IMR-90 (cell line): Measurements from ENCODE around the gene DCDC2. TPM values are rescaled to one million over a fixed set of nuclear protein-coding genes. Genes with fewer than 3 reads are reported as not detected.
"Not testable (repeated sequence)": the region's sequence is repeated elsewhere in the genome, so short reads cannot be mapped to it uniquely, and the experiment has no call there.

Experiments used
- ATAC-seq: fragments of 200-7000 bp; cut with Tn5 transposase; 2 replicates; pipeline ENCODE4 v1.9.1; 2020; ENCODE audit warnings: low read depth, mild to moderate bottlenecking, moderate library complexity
- BruUV-seq: library from RNA; stranded (reverse); fragments of 400-500 nt; replicated peaks from 2 replicates; lab custom pipeline; 2021; lab: Mats Ljungman, UMichigan
- CTCF ChIA-PET: fragments of 300-600 bp; formaldehyde crosslinking; extraction: SDS; loops from one replicate; lab custom pipeline; 2021; ENCODE audit warnings: antibody characterized with exemption; lab: Yijun Ruan, JAX
- POLR2A ChIA-PET: fragments of 300-600 bp; sonication (Branson Sonifier 250); formaldehyde crosslinking; loops from one replicate; lab custom pipeline; 2022; ENCODE audit warnings: antibody characterized with exemption; ENCODE audit not compliant: unreplicated experiment; lab: Charles Lee
- DNase-seq: peaks from one replicate; pipeline ENCODE4 v3.0.0; 2013
- H2AFZ ChIP-seq: replicated peaks from 2 replicates; pipeline ENCODE3; 2013; ENCODE audit warnings: low read length, mild to moderate bottlenecking; ENCODE audit not compliant: poor library complexity
- H2AK5ac ChIP-seq: 2 replicates; pipeline ENCODE4 v1.6.1; 2013; ENCODE audit warnings: low read depth, low read length, inconsistent platforms
- H2AK9ac ChIP-seq: replicated peaks from 2 replicates; pipeline ENCODE3; 2013; ENCODE audit warnings: mild to moderate bottlenecking, low read depth, low read length, moderate library complexity; ENCODE audit not compliant: poor library complexity
- H2BK120ac ChIP-seq: 2 replicates; pipeline ENCODE4 v1.6.1; 2013; ENCODE audit warnings: low read depth, low read length, inconsistent platforms
- H2BK15ac ChIP-seq: 3 replicates; pipeline ENCODE4 v1.6.1; 2013; ENCODE audit warnings: low read depth, low read length, inconsistent platforms
- H2BK20ac ChIP-seq: 2 replicates; pipeline ENCODE4 v1.6.1; 2013; ENCODE audit warnings: low read depth, mild to moderate bottlenecking, inconsistent platforms, low read length, moderate library complexity
- H2BK5ac ChIP-seq: 2 replicates; pipeline ENCODE4 v1.6.1; 2013; ENCODE audit warnings: mild to moderate bottlenecking, low read depth, low read length, inconsistent platforms; ENCODE audit not compliant: poor library complexity, severe bottlenecking
- H3K14ac ChIP-seq: replicated peaks from 2 replicates; pipeline ENCODE4 v1.6.1; 2013; ENCODE audit warnings: low read depth, low read length, inconsistent platforms
- H3K18ac ChIP-seq: 2 replicates; pipeline ENCODE4 v1.6.1; 2013; ENCODE audit warnings: low read depth, low read length, control low read depth
- H3K23ac ChIP-seq: 2 replicates; pipeline ENCODE4 v1.6.1; 2013; ENCODE audit warnings: low read depth, low read length, inconsistent platforms
- H3K27ac ChIP-seq: 2 replicates; pipeline ENCODE4 v1.5.1; 2013; ENCODE audit warnings: mild to moderate bottlenecking, control low read depth, low read length; ENCODE audit not compliant: insufficient read depth
- H3K27me3 ChIP-seq: 2 replicates; pipeline ENCODE4 v1.6.1; 2013; ENCODE audit warnings: low read length; ENCODE audit not compliant: control insufficient read depth, insufficient read depth
- H3K36me3 ChIP-seq: 2 replicates; pipeline ENCODE4 v1.6.1; 2013; ENCODE audit warnings: low read length, mixed read lengths; ENCODE audit not compliant: control insufficient read depth, insufficient read depth
- H3K4ac ChIP-seq: 2 replicates; pipeline ENCODE4 v1.6.1; 2013; ENCODE audit warnings: low read depth, low read length, inconsistent platforms
- H3K4me1 ChIP-seq: 2 replicates; pipeline ENCODE4 v1.6.1; 2013; ENCODE audit warnings: low read length, mixed read lengths; ENCODE audit not compliant: control insufficient read depth, insufficient read depth
- H3K4me2 ChIP-seq: 2 replicates; pipeline ENCODE4 v1.6.1; 2013; ENCODE audit warnings: low read depth, mild to moderate bottlenecking, control low read depth, low read length, moderate library complexity
- H3K4me3 ChIP-seq: 2 replicates; pipeline ENCODE4 v1.5.1; 2013; ENCODE audit warnings: low read depth, mild to moderate bottlenecking, control low read depth, low read length, moderate library complexity; ENCODE audit not compliant: insufficient read depth
- H3K56ac ChIP-seq: 2 replicates; pipeline ENCODE4 v1.6.1; 2013; ENCODE audit warnings: low read length, inconsistent platforms; ENCODE audit not compliant: insufficient read depth; ENCODE audit errors: extremely low read depth
- H3K79me1 ChIP-seq, 2 experiments: 2 replicates each; pipeline ENCODE4 v1.6.1; 2013; ENCODE audit warnings: low read length in 2 of 2, inconsistent platforms in 1 of 2, low read depth in 1 of 2
- H3K9ac ChIP-seq: 2 replicates; pipeline ENCODE4 v1.6.1; 2013; ENCODE audit warnings: low read depth, low read length, control low read depth
- H3K9me1 ChIP-seq: 2 replicates; pipeline ENCODE4 v1.6.1; 2013; ENCODE audit warnings: low read length, inconsistent platforms; ENCODE audit not compliant: insufficient read depth
- H3K9me3 ChIP-seq: 2 replicates; pipeline ENCODE4 v1.6.1; 2013; ENCODE audit warnings: low read length; ENCODE audit not compliant: control insufficient read depth, insufficient read depth
- H4K20me1 ChIP-seq: 2 replicates; pipeline ENCODE4 v1.6.1; 2013; ENCODE audit warnings: low read length, inconsistent platforms; ENCODE audit not compliant: insufficient read depth
- H4K5ac ChIP-seq: 2 replicates; pipeline ENCODE4 v1.6.1; 2013; ENCODE audit warnings: mild to moderate bottlenecking, low read depth, low read length, control low read depth
- H4K8ac ChIP-seq, 2 experiments: 2 replicates each; pipeline ENCODE4 v1.6.1; 2013; ENCODE audit warnings: low read depth in 2 of 2, low read length in 2 of 2, control low read depth in 1 of 2, inconsistent platforms in 1 of 2
- H4K91ac ChIP-seq: 2 replicates; pipeline ENCODE4 v1.6.1; 2013; ENCODE audit warnings: low read depth, low read length, inconsistent platforms; ENCODE audit not compliant: insufficient read depth
- WGBS, 2 experiments: methylation state at CpG; one replicate each; pipeline versions ENCODE4 v1.1.5 to v1.1.7; 2013; ENCODE audit warnings: missing lambda C conversion rate in 2 of 2; ENCODE audit not compliant: insufficient read length in 1 of 2; ENCODE audit errors: extremely low coverage in 2 of 2; 5-methylcytosine and 5-hydroxymethylcytosine counted together
- dilution Hi-C: fragments of 300-500 bp; cut with HindIII; formaldehyde crosslinking; loops from one replicate; pipeline ENCODE4 v1.14.3; 2018; ENCODE audit warnings: low sequenced_read_pairs; ENCODE audit not compliant: unreplicated experiment
- in situ Hi-C: fragments of 300-500 bp; cut with MboI; formaldehyde crosslinking; loops from 3 replicates; pipeline ENCODE4 v1.14.3; 2019; ENCODE audit warnings: low sequenced_read_pairs, inconsistent platforms, mixed read lengths
- intact Hi-C: fragments of 100-400 bp; cut with micrococcal nuclease; formaldehyde crosslinking; loops from 2 replicates; pipeline ENCODE4 v1.10.0; 2022
- polyA plus RNA-seq, 3 experiments: library from polyadenylated mRNA; depleted of rRNA; stranded (reverse); fragments of >200 nt; gene quantifications; 2 replicates each; pipeline ENCODE4 v1.2.3, GENCODE V29; 2012; ENCODE audit warnings: low replicate concordance in 1 of 3
- total RNA-seq: library from RNA; depleted of rRNA; stranded (reverse); fragments of >200 nt; gene quantifications from 2 replicates; pipeline ENCODE4 v1.2.3, GENCODE V29; 2012

DCDC2 gene
- total and polyA plus RNA-seq, 2 of the 4 experiments (the other 2 are of a cell fraction): not detected

GRCh38 chr6:24258214-24258613 is 99.6 kb downstream of the DCDC2 start:
- H3K18ac ChIP-seq, H2BK20ac ChIP-seq, H3K14ac ChIP-seq, H4K8ac ChIP-seq, H4K5ac ChIP-seq, ATAC-seq, BruUV-seq, H4K91ac ChIP-seq, H3K79me1 ChIP-seq, H2AFZ ChIP-seq, H3K36me3 ChIP-seq, H2BK120ac ChIP-seq, in situ Hi-C loops, H2AK5ac ChIP-seq, H3K56ac ChIP-seq, H4K20me1 ChIP-seq, H3K4me2 ChIP-seq, intact Hi-C loops, H3K4me1 ChIP-seq, H2BK5ac ChIP-seq, H3K4ac ChIP-seq, H3K9ac ChIP-seq, H3K23ac ChIP-seq, H2AK9ac ChIP-seq, H3K27me3 ChIP-seq, H3K9me1 ChIP-seq, POLR2A ChIA-PET, H3K9me3 ChIP-seq, H3K4me3 ChIP-seq, H3K27ac ChIP-seq, dilution Hi-C loops, DNase-seq, H2BK15ac ChIP-seq: not testable (repeated sequence)
- 36% methylated on average over 3 of the region's 6 CpGs; no CpG with 5 or more reads in 1 of the 2 experiments for WGBS, 2 experiments
- CTCF ChIA-PET: interaction anchor here (0.6 kb wide), 1 partner anchor 27 kb away, joined by 6 read pairs; no protein-coding TSS in a partner anchor
